Stromal cell of bone marrow (primary cell): ENCODE results near the gene IDH2.
"Not testable (repeated sequence)": the region's sequence is repeated elsewhere in the genome, so short reads cannot be mapped to it uniquely, and the experiment has no call there.

Experiments used
- DNase-seq: peaks from one replicate; pipeline ENCODE4 v3.0.0-alpha.2; 2012; ENCODE audit warnings: low read depth

Gene IDH2

GRCh38 chr15:90101969-90102890, at the start of gene IDH2:
TSS of gene IDH2 (minus strand) at chr15:90102468. CDS start at chr15:90102390, 78 bp downstream.
- DNase-seq = peak; percentile 64

GRCh38 chr15:90150551-90150950, 48.3 kb upstream of the IDH2 start:
- DNase-seq = not testable (repeated sequence)

- no peak for DNase-seq
Measured at GRCh38 chr15:90149609-90150340, 47.5 kb upstream of the IDH2 start.

GRCh38 chr15:90146198-90146761, 44.0 kb upstream of the IDH2 start:
- not testable (repeated sequence) for DNase-seq

- no peak for DNase-seq
Measured at GRCh38 chr15:90145761-90146160, 43.5 kb upstream of the IDH2 start.

- DNase-seq = no peak
Measured at GRCh38 chr15:90145259-90145658, 43.0 kb upstream of the IDH2 start.

- DNase-seq = no peak
Measured at GRCh38 chr15:90143166-90143655, 40.9 kb upstream of the IDH2 start.

- no peak for DNase-seq
Measured at GRCh38 chr15:90142216-90143165, 40.2 kb upstream of the IDH2 start.

GRCh38 chr15:90141646-90142045, 39.4 kb upstream of the IDH2 start:
- no peak for DNase-seq

- DNase-seq = not testable (repeated sequence)
Measured at GRCh38 chr15:90139549-90139948, 37.3 kb upstream of the IDH2 start.

- no peak for DNase-seq
Measured at GRCh38 chr15:90138071-90138833, 36.0 kb upstream of the IDH2 start.

- DNase-seq = no peak
Measured at GRCh38 chr15:90132437-90132836, 30.2 kb upstream of the IDH2 start.

- no peak for DNase-seq
Measured at GRCh38 chr15:90131848-90132247, 29.6 kb upstream of the IDH2 start.

GRCh38 chr15:90130291-90130690, 28.0 kb upstream of the IDH2 start:
- DNase-seq = no peak

- DNase-seq = no peak
Measured at GRCh38 chr15:90126596-90127435, 24.5 kb upstream of the IDH2 start.

GRCh38 chr15:90126022-90126421, 23.8 kb upstream of the IDH2 start:
- no peak for DNase-seq

GRCh38 chr15:90124507-90124906, 22.2 kb upstream of the IDH2 start:
- no peak for DNase-seq

GRCh38 chr15:90121086-90121485, 18.8 kb upstream of the IDH2 start:
- DNase-seq = no peak

- no peak for DNase-seq
Measured at GRCh38 chr15:90119367-90119766, 17.1 kb upstream of the IDH2 start.

- DNase-seq = no peak
Measured at GRCh38 chr15:90115783-90116182, 13.5 kb upstream of the IDH2 start.
